Motor neuron (in vitro differentiated cells): ENCODE measurements around the gene ARID1B. TPM values are rescaled to one million over a fixed set of nuclear protein-coding genes. Genes with fewer than 3 reads are reported as not detected.
"Not testable (repeated sequence)": the region's sequence is repeated elsewhere in the genome, so short reads cannot be mapped to it uniquely, and the experiment has no call there.

Source experiments
- ATAC-seq, 8 experiments: fragments of 200-7000 bp; cut with Tn5 transposase; replicated peaks in 6 of 8; 2 replicates each; pipeline ENCODE4 v1.8.0; 2021; ENCODE audit warnings: mild to moderate bottlenecking in 8 of 8, moderate library complexity in 8 of 8
- H3K27ac ChIP-seq, 2 donors: fragments of 250-450 bp; sonication (Bioruptor Pico); 2 replicates each; pipeline ENCODE4 v1.9.0; 2021; ENCODE audit warnings: antibody characterized with exemption in 2 of 2, mild to moderate bottlenecking in 2 of 2, moderate library complexity in 1 of 2
- H3K4me1 ChIP-seq, 2 donors: fragments of 250-450 bp; sonication (Bioruptor Pico); replicated peaks in 1 of 2; 2 replicates each; pipeline ENCODE4 v1.6.1; 2021; ENCODE audit warnings: antibody characterized with exemption in 2 of 2, mild to moderate bottlenecking in 2 of 2, moderate library complexity in 1 of 2
- H3K4me3 ChIP-seq, 5 donors: fragments of 250-450 bp; sonication (Bioruptor Pico); 2 replicates each; pipeline ENCODE4 v1.9.0; 2021; ENCODE audit warnings: antibody characterized with exemption in 5 of 5, mild to moderate bottlenecking in 5 of 5, moderate library complexity in 4 of 5
- WGBS, 10 experiments: fragments of 450-650 bp; shearing (Covaris generic); methylation state at CpG; one replicate each; pipeline ENCODE4 v1.0.0; 2022; 5-methylcytosine and 5-hydroxymethylcytosine counted together
- in situ Hi-C, 9 experiments: fragments of 400-800 bp; cut with MboI; loops; one replicate each; pipeline ENCODE4 v1.15.0; 2021; ENCODE audit warnings: low sequenced_read_pairs in 9 of 9, low pct_unique_long_range_greater_than_20kb in 2 of 9; ENCODE audit not compliant: unreplicated experiment in 9 of 9
- total RNA-seq, 8 experiments: library from RNA; unstranded; fragments of 300-600 nt; gene quantifications; 2 replicates each; pipeline versions ENCODE4 v1.2.3 to v1.2.4, GENCODE V29; 2022

ARID1B gene
- total RNA-seq, 8 experiments from 2014 or later = 35.8 to 165 (median 54.9) TPM

DNA sequence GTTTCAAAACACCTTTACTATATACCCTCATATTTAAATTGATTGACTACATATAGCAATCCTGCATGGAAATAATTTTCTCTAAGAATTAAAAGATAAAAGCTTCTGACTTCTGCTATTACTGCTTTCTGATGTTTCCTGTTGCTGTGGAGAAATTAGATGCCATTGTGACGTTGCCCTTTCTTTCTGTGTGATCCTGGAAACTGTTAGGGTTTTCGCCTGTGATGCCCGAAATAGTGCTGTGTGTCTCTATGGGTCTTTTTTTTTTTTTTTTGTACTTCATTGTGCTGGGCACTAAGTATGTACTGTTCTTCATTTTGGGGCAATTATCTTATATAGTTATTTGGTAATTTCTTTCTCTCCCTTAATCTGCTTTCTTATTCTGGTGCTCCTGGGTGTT is 205.0 kb downstream of the ARID1B start:
- WGBS, 10 experiments = 79 to 100% (median 92%) methylated on average over 2 to 3 of the region's 3 CpGs; no CpG with 5 or more reads in 1 of the 10 experiments
- peak in 1 of 8 experiments; percentile 36 for ATAC-seq
- in situ Hi-C loops = loop anchor here in 1 of 9 experiments (25.0 kb wide), 1 partner anchor 195 kb away; the partner anchor contains the start of gene ARID1B
- no peak overlapping the region for H3K27ac ChIP-seq
- H3K4me3 ChIP-seq = no peak overlapping the region
- peaks cover 0 to 8% of the 10 kb centered on the region in 2 donors for H3K4me1 ChIP-seq

DNA sequence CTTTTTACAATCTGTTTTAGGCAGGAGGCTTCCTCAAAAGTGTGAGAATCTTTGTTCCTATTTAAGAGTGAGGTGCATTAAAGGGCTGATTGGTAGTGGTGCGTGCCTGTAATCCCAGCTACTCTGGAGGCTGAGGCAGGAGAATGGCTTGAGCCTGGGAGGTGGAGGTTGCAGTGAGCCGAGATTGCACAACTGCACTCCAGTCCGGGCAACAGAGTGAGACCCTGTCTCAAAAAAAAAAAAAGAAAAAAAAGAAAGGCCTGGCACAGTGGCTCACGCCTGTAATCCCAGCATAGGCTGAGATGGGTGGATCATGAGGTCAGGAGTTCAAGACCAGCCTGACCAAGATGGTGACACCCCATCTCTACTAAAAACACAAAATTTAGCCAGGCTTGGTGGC is 205.7 kb downstream of the ARID1B start:
- not testable (repeated sequence) for H3K27ac ChIP-seq, ATAC-seq, H3K4me1 ChIP-seq, H3K4me3 ChIP-seq
- 62 to 100% (median 96%) methylated on average over 1 to 4 of the region's 4 CpGs; no CpG with 5 or more reads in 1 of the 10 experiments for WGBS, 10 experiments
- in situ Hi-C loops = loop anchor here in 1 of 9 experiments (25.0 kb wide), 1 partner anchor 196 kb away; the partner anchor contains the start of gene ARID1B

DNA sequence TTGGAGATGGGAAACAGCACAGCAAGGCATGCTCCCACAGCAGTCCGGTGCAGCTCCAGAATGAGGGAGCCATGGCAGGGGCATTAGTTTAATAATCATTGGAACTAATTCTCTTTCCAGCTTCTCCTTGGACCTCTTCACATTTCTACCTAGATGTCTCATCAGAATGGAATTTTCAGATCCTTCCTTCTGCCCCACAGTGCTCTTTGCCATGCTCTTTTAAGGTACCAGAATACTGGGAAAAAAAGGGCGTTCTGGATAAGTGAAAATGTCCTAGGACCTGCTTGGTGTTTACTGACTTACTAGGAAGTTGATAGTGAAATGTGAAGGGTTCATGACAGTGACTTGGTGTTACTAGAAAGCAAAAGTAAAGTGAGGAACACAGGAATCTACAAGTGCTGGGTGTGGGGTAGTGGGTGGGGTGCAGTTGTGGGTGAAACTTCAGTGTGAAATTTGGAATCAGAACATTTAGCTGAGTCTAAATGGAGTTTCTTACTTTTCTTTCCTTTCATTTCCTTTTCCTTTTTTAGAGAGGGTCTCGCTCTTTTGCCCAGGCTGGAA is 207.1 kb downstream of the ARID1B start:
- no peak overlapping the region for H3K27ac ChIP-seq
- WGBS, 10 experiments = 100% methylated on average over 1 to 2 of the region's 3 CpGs; no CpG with 5 or more reads in 2 of the 10 experiments
- peaks cover 10 to 11% of the 10 kb centered on the region in 2 donors for H3K4me1 ChIP-seq
- ATAC-seq = peak in 1 of 8 experiments; percentile 30
- H3K4me3 ChIP-seq = no peak overlapping the region
- in situ Hi-C loops = loop anchor here in 1 of 9 experiments (25.0 kb wide), 1 partner anchor 197 kb away; the partner anchor contains the start of gene ARID1B

DNA sequence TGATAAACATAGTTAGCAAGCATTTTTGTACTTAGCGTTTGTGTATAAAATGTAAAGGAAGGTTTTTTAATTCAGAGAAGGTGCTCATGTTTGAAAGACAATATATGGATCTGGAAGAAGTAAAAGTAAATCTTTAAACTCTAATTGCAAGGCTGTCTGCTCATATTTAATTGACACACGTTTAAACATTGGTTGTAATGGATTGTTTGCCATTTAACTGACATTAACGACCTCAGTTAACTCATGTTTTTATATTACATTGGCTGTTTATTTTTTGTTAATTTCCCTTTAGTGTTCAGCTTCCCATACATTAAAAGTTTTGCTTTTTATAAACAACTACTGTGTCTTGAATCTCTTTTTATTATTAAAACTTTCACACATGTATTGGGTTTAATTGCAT is 208.1 kb downstream of the ARID1B start:
- Histone ChIP-seq H3K4me3 (no peak overlapping the region), H3K4me1 (peaks cover 10 to 11% of the 10 kb centered on the region in 2 donors), H3K27ac (no peak overlapping the region)
- WGBS, 10 experiments = 60 to 89% (median 71%) methylated on average over 3 of the region's 3 CpGs; no CpG with 5 or more reads in 2 of the 10 experiments
- in situ Hi-C loops = loop anchor here in 1 of 9 experiments (25.0 kb wide), 1 partner anchor 198 kb away; the partner anchor contains the start of gene ARID1B
- no peak for ATAC-seq

DNA sequence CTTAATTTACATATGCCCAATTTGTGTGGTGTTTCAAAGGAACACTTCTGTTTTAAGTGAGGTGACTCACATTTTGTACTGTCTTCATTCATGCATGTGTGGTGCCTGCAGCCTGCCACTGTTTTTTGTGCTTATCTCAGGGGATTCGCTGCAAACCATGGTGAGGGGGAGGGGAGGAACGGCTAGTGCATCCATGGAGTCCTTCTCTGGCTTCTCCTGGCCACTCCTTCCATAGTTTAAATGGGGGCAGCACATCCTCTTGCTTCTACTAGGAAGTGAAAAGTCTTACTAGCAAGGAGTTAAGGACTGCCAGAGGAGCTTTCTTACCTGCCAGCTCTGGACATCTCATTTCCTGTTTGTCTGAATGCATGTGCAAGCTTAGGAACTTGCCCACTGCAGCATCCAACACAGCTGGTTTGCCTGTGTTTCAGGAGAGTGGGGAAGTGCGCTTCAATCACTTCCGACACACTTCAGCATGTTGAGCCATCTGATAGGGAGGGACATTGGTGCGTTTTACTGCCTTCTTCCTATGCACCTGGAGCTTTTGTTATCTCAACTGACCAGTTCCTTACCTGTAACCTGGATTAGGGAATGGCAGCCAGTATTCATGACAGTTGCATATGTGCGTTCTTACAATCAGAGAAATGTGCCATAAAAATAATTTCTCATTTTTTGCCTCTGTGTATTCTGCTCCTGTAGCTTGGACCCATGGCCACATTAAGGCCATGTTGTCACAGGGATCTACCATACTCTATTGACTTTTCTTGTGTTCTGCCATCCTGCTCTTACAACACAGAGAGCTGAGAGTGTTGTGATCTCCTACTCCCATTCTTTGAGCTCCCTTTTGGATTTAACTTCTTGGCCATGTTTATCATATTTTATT is 211.3 kb downstream of the ARID1B start:
- H3K27ac ChIP-seq = no peak overlapping the region
- ATAC-seq = peak; percentile 79 to 96 (median 86)
- WGBS, 10 experiments = 0 to 92% (median 75%) methylated on average over 2 to 5 of the region's 6 CpGs; no CpG with 5 or more reads in 1 of the 10 experiments
- in situ Hi-C loops = loop anchor here in 1 of 9 experiments (25.0 kb wide), 1 partner anchor 201 kb away; the partner anchor contains the start of gene ARID1B
- no peak overlapping the region for H3K4me3 ChIP-seq
- peaks cover 13% of the 10 kb centered on the region in 2 donors for H3K4me1 ChIP-seq

DNA sequence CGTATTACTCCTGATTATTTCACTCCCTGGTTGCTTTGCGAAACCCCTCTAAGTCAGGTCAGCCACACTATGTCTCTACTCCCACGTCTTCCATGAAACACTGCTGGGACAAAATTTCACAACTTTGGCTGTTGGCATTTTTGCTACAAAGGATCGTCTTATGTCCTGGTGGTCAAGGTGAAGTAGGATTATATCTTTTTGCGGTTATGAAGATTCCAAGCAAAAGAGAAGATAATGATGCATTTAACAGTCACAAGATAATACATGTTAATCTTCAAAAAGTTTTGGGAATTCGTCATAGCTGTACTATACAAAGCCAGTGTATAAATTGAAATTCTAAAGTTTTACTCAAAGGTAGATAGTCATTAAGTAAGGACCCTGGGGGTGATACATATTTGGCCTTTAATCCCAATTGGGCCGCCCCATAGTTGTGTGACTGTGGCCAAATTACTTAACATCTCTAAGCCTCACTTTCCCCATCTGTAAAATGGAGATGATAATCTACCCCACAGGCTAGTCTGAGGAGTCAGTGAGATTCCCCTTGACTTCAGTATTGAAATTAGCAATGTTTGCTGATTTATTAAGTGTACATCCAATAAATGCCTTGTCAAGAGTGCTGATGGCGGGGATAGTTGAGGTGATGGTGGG is 212.1 kb downstream of the ARID1B start:
- no peak for ATAC-seq
- Histone ChIP-seq H3K4me1 (peaks cover 13 to 15% of the 10 kb centered on the region in 2 donors), H3K4me3 (no peak overlapping the region), H3K27ac (no peak overlapping the region)
- in situ Hi-C loops = loop anchor here in 1 of 9 experiments (25.0 kb wide), 1 partner anchor 202 kb away; the partner anchor contains the start of gene ARID1B
- 75 to 100% (median 90%) methylated on average over 2 to 7 of the region's 8 CpGs for WGBS, 10 experiments

DNA sequence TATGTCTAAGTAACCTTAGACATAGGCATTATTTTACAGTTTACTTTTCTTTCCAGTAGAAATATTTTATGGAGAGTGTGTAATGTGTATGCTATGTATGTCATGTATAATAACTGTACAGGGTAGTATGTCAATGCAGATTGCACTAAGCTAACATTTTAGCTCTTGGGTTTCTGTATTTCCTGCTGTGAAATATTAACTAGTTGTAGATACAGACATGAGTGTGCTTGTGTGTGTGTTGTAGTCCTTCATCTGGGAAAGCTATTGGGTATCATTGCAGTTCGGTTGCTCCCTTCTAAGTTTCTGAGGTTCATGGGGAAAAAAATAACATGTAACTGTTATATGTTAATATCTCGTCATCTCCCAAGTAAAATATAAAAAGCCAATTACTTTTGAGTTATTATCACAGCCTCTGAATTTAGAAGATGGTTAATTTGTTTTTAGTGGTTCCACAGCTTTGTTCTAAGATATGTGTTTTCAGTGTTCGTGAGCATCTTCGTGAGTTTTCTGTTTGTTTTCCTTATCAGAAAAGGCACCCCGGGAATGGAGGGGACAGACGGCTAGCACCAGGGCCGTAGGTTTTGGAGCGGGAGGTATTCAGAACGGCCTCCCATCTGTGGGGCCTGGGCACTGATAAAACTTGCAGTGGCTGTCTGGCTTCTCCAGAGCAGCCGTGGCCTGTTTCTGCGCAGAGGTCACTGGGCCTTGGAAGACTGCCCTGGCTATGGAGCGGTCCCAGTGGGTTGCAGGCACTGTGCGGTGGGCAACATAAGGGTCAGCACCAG is 215.0 kb downstream of the ARID1B start:
- H3K4me1 ChIP-seq = peaks cover 13 to 15% of the 10 kb centered on the region in 2 donors
- WGBS, 10 experiments = 69 to 100% (median 84%) methylated on average over 1 to 13 of the region's 13 CpGs; no CpG with 5 or more reads in 1 of the 10 experiments

DNA sequence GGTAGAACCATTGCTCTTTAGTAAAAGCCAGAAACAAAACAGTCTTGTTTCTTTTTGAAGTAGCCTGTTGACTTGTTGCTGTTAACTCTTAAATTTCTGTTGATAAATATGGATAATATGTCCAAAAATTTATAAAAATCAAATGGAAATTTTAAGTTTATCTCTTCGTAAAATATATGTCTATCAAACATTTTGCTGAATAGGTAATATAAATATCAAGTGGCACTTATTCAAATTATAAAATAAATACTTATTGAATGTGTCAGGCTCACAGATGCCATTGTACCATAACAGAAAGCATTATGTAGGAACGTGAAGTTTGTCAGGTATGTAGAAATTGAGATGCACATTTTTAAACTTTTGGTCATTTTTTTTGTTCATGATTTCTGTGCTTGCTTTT is 216.5 kb downstream of the ARID1B start:
- no peak for ATAC-seq
- WGBS, 10 experiments = 51 to 100% (median 85%) methylated on average over 1 to 2 of the region's 2 CpGs
- Histone ChIP-seq H3K27ac (no peak overlapping the region), H3K4me1 (peaks cover 5 to 7% of the 10 kb centered on the region in 2 donors), H3K4me3 (no peak overlapping the region)
- in situ Hi-C loops = loop anchor here in 1 of 9 experiments (25.0 kb wide), 1 partner anchor 206 kb away; the partner anchor contains the start of gene ARID1B

More for the DNA sequence above, 215.0 kb downstream of the ARID1B start:
- Histone ChIP-seq H3K27ac (no peak overlapping the region), H3K4me3 (no peak overlapping the region)
- peak in 1 of 8 experiments; percentile 12 for ATAC-seq
- in situ Hi-C loops = loop anchor here in 1 of 9 experiments (25.0 kb wide), 1 partner anchor 205 kb away; the partner anchor contains the start of gene ARID1B

DNA sequence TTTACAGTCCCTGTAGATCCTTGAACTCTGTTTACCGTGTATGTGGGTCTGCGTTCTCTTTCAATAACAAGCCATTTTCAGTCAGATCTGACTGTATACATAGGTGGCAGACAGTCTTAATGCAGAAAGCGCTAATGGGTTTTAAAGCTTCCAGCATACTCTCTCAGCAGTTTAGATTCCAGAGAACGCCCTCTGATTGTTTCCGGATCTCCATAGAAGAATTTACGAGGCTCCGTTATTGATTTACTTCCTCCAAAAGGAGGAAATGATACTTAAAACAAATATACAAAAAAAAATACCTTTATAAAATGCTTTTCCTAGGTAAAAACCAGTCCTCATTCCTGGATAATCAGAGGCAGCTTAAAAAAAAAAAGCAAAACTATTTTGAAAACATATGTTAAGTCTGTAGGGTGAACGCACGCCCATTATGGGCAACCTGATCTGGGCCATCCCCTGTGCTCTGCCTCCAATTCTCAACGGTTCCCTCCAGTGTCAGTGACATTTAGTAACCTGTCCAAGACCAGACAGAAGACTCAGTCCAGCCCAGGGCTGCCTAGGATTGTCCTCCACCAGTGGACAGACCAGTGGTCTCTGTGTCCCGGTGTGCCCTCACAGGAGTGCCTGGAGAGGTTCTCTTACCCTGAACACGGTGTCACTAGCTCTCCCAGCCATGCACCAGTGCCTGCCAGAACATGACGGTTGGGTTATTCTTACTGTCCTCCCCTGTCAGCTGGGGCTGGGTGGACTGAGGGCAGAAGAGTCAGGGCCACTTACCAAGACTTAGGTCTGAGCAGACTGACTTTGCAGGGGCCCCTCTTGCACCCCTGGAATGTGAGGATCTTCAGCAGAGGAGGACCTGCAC is 217.3 kb downstream of the ARID1B start:
- Histone ChIP-seq H3K4me1 (peaks cover 7 to 11% of the 10 kb centered on the region in 2 donors), H3K27ac (no peak overlapping the region), H3K4me3 (no peak overlapping the region)
- WGBS, 10 experiments = 78 to 95% (median 86%) methylated on average over 3 to 10 of the region's 13 CpGs
- ATAC-seq = peak in 1 of 8 experiments; percentile 16
- in situ Hi-C loops = loop anchor here in 1 of 9 experiments (25.0 kb wide), 1 partner anchor 207 kb away; the partner anchor contains the start of gene ARID1B

DNA sequence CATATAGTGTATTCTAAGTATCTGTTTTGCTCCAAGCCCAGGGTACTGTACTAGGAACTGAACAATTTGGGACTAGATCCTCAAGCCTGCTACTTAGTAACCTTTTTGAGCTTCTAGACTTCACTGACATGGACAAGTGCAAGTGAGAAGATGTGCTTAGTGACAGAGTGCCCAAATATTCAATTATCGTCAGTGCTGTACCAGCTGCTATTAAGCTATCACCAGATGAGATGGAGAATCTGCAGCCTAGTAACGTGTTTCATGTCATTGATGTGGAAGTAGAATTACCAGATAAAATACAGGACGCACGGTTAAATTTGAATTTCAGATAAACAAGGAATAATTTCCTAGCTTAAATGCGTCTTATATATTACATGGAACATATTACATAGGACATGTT is 218.3 kb downstream of the ARID1B start:
- no peak overlapping the region for H3K4me3 ChIP-seq
- 49 to 100% (median 96%) methylated on average over 1 to 5 of the region's 5 CpGs; no CpG with 5 or more reads in 1 of the 10 experiments for WGBS, 10 experiments
- no peak for ATAC-seq

DNA sequence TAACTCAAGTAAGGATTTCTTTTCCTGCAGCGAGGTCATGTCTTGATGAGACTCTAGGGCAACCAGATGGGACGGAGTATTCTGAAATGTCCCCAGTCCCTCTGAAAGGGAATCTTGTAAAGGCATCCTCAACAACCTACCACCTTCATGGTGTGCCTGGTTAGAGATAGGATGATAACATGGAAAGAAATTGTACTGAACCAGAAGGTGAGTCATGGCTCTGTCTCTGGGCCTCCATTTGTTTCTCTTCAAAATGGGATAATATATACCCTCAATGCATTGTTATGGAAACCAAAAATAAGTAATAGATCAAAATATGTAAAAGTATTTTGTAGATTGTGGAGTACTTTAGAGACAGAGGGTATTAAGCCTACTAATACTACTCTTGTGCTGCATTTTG is 219.1 kb downstream of the ARID1B start:
- Histone ChIP-seq H3K27ac (no peak overlapping the region), H3K4me3 (no peak overlapping the region), H3K4me1 (peaks cover 7 to 15% of the 10 kb centered on the region in 2 donors)
- in situ Hi-C loops = loop anchor here in 1 of 9 experiments (25.0 kb wide), 1 partner anchor 209 kb away; the partner anchor contains the start of gene ARID1B
- WGBS, 10 experiments = 83 to 100% (median 86%) methylated on average over 1 to 2 of the region's 2 CpGs; no CpG with 5 or more reads in 3 of the 10 experiments
- ATAC-seq = no peak

More for the DNA sequence above, 218.3 kb downstream of the ARID1B start:
- peaks cover 7 to 15% of the 10 kb centered on the region in 2 donors for H3K4me1 ChIP-seq
- no peak overlapping the region for H3K27ac ChIP-seq
- in situ Hi-C loops = loop anchor here in 1 of 9 experiments (25.0 kb wide), 1 partner anchor 208 kb away; the partner anchor contains the start of gene ARID1B
